Activated T-helper 1 cell treated with anti-CD3 and anti-CD28 coated beads, Interleukin-12 subunit alpha, Interleukin-12 subunit beta, Interleukin-2, Interleukin-4 antibody, amounts not matched to agents 30 ng/mL and 10 ng/mL and 1 ng/mL, durations not matched to agents 14 hours and 24 hours and 36 hours (primary cell): Measurements from ENCODE around the gene NKD1. TPM values are rescaled to one million over a fixed set of nuclear protein-coding genes. Genes with fewer than 3 reads are reported as not detected.
A peak's percentile ranks its signal among the peaks of the same experiment; 100 is the strongest.

ENCODE experiments used
- DNase-seq: peaks from one replicate; pipeline ENCODE4 v3.0.0; 2021; ENCODE audit warnings: low spot score
- H3K27ac Mint-ChIP-seq: one replicate; pipeline ENCODE4 v1.8.0; 2021; ENCODE audit warnings: mild to moderate bottlenecking, mixed read lengths
- H3K27me3 Mint-ChIP-seq: one replicate; pipeline ENCODE4 v1.8.0; 2022; ENCODE audit warnings: mild to moderate bottlenecking, moderate library complexity, mixed read lengths; ENCODE audit not compliant: insufficient read depth
- H3K36me3 Mint-ChIP-seq: one replicate; pipeline ENCODE4 v1.8.0; 2021; ENCODE audit warnings: low read depth, mixed read lengths
- H3K4me1 Mint-ChIP-seq: one replicate; pipeline ENCODE4 v1.8.0; 2021; ENCODE audit warnings: low read depth, mixed read lengths
- H3K4me3 Mint-ChIP-seq: one replicate; pipeline ENCODE4 v1.8.0; 2021; ENCODE audit warnings: mild to moderate bottlenecking, moderate library complexity, mixed read lengths
- H3K9me3 Mint-ChIP-seq: one replicate; pipeline ENCODE4 v1.8.0; 2021; ENCODE audit warnings: mixed read lengths
- intact Hi-C: fragments of 100-400 bp; cut with micrococcal nuclease; formaldehyde crosslinking; loops from one replicate; pipeline ENCODE4 v1.15.1; 2024
- total RNA-seq: library from RNA; stranded (reverse); gene quantifications from 2 replicates; pipeline ENCODE4 v1.2.3, GENCODE V29; 2022

NKD1 gene
- total RNA-seq, 1 donor from 2014 or later = 1.1 TPM

DNA sequence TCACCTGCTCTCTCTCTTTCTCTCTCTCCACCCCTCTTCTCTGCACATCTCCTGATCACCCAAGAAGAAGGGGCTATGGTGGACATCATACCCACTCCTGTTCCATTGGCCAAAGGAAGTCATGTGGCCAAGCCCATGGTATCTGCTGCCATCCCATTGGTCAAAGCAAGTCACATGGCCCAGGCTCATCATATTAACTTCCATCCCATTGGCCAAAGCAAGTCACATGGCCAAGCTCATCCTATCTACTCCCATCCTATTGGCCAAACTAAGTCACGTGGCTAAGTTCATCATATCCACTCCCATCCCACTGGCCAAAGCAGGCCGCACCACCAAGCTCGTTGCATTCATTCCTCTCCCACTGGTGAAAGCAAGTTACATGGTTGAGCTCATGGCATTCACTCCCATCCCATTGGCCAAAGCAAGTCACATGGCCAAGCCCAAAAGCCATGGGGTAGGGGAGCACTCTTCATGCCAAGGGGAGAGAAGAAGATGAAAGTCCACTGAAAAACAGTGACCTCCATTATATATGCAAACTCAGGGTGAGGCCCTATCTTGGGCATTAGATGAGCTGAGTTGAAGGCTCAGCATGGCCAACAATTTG, 103.7 kb downstream of the NKD1 start:
- Mint-ChIP-seq H3K27ac (no peak overlapping the region), H3K27me3 (no peaks in the 10 kb centered on the region), H3K4me3 (no peak overlapping the region), H3K9me3 (no peaks in the 10 kb centered on the region), H3K36me3 (no peaks in the 10 kb centered on the region), H3K4me1 (no peaks in the 10 kb centered on the region)
- no peak for DNase-seq
- intact Hi-C loops = no loop called here

GRCh38 chr16:50652836-50653425, 104.7 kb downstream of the NKD1 start:
- H3K27me3 Mint-ChIP-seq = no peaks in the 10 kb centered on the region

DNA sequence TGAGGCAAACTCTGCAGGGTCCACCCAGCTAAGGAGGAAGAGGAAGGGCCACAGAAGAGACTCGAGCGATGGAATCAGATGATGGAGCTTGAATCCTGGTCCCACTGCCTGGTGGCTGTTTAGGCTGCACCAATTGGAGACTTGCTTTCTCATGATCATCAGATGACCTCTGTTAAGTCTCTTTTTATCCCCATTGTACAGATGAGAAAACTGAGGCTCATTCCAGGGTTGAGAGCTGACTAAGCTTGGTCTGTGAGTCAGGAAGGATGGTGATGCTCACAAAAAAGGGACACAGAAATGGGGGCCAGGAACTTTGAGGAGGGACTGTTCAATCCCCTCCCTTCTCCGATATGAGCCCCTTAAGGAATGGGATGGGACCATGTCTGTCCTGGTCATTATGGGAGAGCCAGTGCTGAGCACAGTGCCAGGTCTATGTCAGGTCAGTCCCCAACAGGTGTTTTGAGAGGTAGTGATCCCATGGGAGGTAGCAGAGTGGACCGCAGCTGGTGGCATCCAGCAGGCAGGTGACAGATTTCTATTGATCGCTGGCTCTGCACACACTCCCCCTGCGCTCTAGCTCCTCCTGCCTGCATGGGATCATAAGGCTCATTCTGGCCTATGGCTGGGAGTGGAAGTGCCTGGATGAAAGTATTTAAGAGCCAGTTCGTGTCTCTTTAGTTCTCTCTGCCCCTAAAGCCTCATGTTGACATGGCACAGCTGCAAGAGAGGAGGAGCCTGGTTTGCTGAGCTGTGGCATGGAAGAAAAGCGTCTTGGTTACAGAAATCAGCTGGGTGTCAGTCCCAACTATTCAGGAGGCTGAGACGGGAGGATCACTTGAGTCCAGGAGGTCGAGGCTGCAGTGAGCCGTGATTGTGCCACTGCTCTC, 105.7 kb downstream of the NKD1 start:
- no peaks in the 10 kb centered on the region for H3K4me1 Mint-ChIP-seq
- H3K9me3 Mint-ChIP-seq = no peaks in the 10 kb centered on the region
- DNase-seq = no peak
- H3K27me3 Mint-ChIP-seq = no peaks in the 10 kb centered on the region
- intact Hi-C loops = no loop called here
- no peak overlapping the region for H3K4me3 Mint-ChIP-seq
- no peaks in the 10 kb centered on the region for H3K36me3 Mint-ChIP-seq
- H3K27ac Mint-ChIP-seq = no peak overlapping the region

More at GRCh38 chr16:50652836-50653425, 104.7 kb downstream of the NKD1 start:
- no peaks in the 10 kb centered on the region for H3K36me3 Mint-ChIP-seq
- no peak overlapping the region for H3K4me3 Mint-ChIP-seq
- H3K9me3 Mint-ChIP-seq = no peaks in the 10 kb centered on the region
- no peak overlapping the region for H3K27ac Mint-ChIP-seq
- intact Hi-C loops = no loop called here
- DNase-seq = no peak
- no peaks in the 10 kb centered on the region for H3K4me1 Mint-ChIP-seq

GRCh38 chr16:50655558-50656055, 107.4 kb downstream of the NKD1 start:
- Mint-ChIP-seq H3K4me3 (no peak overlapping the region), H3K4me1 (no peaks in the 10 kb centered on the region), H3K27ac (no peak overlapping the region), H3K27me3 (no peaks in the 10 kb centered on the region), H3K9me3 (no peaks in the 10 kb centered on the region), H3K36me3 (peaks cover 1% of the 10 kb centered on the region)
- intact Hi-C loops = no loop called here
- no peak for DNase-seq

DNA sequence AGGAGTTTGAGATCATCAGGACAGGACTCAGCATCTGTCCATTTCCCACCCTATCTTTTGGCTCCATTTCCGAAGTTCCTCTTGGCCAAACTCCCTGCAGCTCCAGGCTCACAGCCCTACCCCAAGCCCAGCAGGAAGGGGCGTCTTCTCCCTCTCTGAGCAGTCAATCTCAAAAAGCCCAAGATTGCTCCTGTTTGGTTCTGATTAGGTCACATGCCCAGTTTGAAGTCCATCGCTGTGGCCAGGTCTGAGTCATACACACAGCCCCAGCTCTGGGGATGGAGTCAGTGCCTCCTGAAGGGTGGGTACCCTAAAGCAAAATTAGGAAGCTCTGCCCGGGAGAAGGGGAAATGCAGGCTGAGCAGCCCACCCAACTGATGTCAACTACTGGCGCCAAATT, 109.0 kb downstream of the NKD1 start:
- no peaks in the 10 kb centered on the region for H3K4me1 Mint-ChIP-seq
- intact Hi-C loops = no loop called here

GRCh38 chr16:50659806-50660205, 111.6 kb downstream of the NKD1 start:
- Mint-ChIP-seq H3K4me1 (peaks cover 1% of the 10 kb centered on the region), H3K27me3 (no peaks in the 10 kb centered on the region), H3K36me3 (peaks cover 4% of the 10 kb centered on the region), H3K4me3 (no peak overlapping the region), H3K27ac (no peak overlapping the region), H3K9me3 (no peaks in the 10 kb centered on the region)
- no peak for DNase-seq
- intact Hi-C loops = no loop called here

More for the DNA sequence above, 109.0 kb downstream of the NKD1 start:
- H3K9me3 Mint-ChIP-seq = no peaks in the 10 kb centered on the region
- peaks cover 1% of the 10 kb centered on the region for H3K36me3 Mint-ChIP-seq
- H3K27ac Mint-ChIP-seq = no peak overlapping the region
- no peak for DNase-seq
- no peak overlapping the region for H3K4me3 Mint-ChIP-seq
- no peaks in the 10 kb centered on the region for H3K27me3 Mint-ChIP-seq

DNA sequence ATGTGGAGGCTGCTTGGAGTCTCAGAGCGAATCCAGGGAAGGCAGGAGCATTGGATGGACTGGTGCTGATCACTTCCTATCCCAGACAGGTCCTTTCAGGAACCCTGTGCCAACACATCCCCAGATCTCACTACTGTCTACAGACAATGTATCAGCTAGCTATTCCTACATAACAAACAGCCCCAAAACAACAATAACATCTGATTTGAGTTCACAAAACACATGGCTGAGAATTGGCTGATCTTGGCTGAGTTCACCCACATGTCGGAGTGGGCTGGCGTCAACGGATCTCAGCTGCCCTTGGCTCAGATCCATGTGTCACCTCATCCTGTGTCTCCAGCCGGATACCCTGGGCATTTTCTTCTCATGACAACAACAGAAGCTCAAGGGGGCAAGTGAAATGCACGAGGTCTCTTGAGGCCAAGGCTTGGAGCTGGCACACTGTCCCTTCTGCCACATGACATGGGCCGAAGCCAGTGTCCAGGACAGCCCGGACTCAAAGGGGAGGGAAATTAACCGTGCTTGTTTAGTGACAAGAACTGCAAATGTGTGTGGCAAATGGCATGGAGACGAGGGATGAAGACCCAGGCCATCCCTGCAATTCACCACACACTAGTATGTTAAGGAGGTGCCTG, 114.2 kb downstream of the NKD1 start:
- intact Hi-C loops = no loop called here
- H3K4me3 Mint-ChIP-seq = peak overlapping the region; percentile 51
- peaks cover 4% of the 10 kb centered on the region for H3K36me3 Mint-ChIP-seq

DNA sequence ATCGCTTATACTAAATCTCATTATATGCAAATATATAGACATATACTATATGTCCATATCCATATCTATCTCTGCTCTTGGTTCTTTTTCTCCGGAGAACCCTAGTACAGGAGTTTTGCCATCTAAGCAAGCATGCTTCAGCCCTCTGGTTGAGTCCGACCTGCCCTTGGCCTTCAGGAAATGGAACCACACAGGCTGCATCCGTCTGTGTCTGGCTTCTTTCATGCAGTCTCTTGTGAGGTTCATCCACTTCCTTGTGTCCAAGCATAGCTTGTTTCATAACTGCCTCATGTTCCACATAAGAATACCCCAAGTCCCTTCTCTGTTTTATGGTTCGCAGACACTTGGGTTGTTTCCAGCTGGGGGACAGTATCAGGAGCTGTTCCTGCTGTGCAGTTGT, 116.1 kb downstream of the NKD1 start:
- Mint-ChIP-seq H3K27ac (no peak overlapping the region), H3K36me3 (peaks cover 9% of the 10 kb centered on the region), H3K4me3 (no peak overlapping the region), H3K27me3 (no peaks in the 10 kb centered on the region), H3K9me3 (no peaks in the 10 kb centered on the region), H3K4me1 (peaks cover 42% of the 10 kb centered on the region)
- intact Hi-C loops = loop anchor here (2.0 kb wide), 1 partner anchor 337 kb away; no protein-coding TSS in a partner anchor
- no peak for DNase-seq

More for the DNA sequence above, 114.2 kb downstream of the NKD1 start:
- no peaks in the 10 kb centered on the region for H3K9me3 Mint-ChIP-seq
- H3K4me1 Mint-ChIP-seq = peaks cover 26% of the 10 kb centered on the region
- H3K27me3 Mint-ChIP-seq = no peaks in the 10 kb centered on the region
- DNase-seq = no peak
- no peak overlapping the region for H3K27ac Mint-ChIP-seq

DNA sequence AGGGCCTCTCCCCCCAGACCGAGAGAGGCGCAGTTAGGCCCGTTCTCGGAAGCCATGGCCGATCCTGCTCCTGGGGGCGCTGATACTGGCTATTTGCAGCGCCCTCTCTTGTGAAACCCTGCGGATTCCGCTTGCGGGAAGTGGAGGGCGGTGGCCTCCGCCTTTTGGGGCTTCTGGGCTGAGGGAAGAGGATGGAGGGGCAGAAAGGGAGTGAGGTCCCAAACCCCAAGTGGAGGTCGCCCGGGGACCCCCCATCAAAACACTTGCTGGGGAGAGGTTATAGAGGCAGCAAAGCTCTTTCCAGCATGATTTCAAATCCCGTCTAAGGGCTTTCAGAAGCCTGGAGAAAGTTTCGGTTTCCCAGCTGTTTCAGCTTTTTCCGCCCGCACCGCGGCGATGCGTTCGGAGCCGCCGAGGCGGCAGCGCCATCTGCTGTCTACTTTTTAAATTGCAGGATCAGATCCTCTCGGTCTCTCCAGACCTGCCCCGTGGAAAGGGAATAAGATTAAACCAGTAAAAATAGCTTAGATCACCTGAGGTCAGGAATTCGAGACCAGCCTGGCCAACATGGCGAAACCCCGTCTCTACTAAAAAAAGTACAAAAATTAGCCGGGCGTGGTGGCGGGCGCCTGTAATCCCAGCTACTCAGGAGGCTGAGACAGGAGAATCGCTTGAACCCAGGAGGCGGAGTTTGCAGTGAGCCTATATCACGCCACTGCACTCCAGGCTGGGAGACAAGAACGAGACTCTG, 117.1 kb downstream of the NKD1 start:
- peak; percentile 76 for DNase-seq
- Mint-ChIP-seq H3K27me3 (no peaks in the 10 kb centered on the region), H3K4me1 (peaks cover 43% of the 10 kb centered on the region), H3K4me3 (peak overlapping the region; percentile 66), H3K27ac (peak overlapping the region; percentile 68), H3K9me3 (no peaks in the 10 kb centered on the region), H3K36me3 (peaks cover 9% of the 10 kb centered on the region)
- intact Hi-C loops = loop anchor here (1.0 to 5.0 kb wide), 7 partner anchors 78 to 513 kb away; partner anchors contain the start of genes NKD1 and TENT4B

GRCh38 chr16:50666658-50667496, 118.7 kb downstream of the NKD1 start:
- Mint-ChIP-seq H3K4me1 (peaks cover 51% of the 10 kb centered on the region), H3K9me3 (peaks cover 6% of the 10 kb centered on the region)

More at GRCh38 chr16:50666658-50667496, 118.7 kb downstream of the NKD1 start:
- peak overlapping the region; percentile 59 for H3K4me3 Mint-ChIP-seq
- intact Hi-C loops = loop anchor here (1.0 to 5.0 kb wide), 9 partner anchors 14 to 642 kb away; partner anchors contain the start of genes CNEP1R1, SNX20 and TENT4B
- peak overlapping the region; percentile 88 for H3K27ac Mint-ChIP-seq
- DNase-seq = no peak
- no peaks in the 10 kb centered on the region for H3K27me3 Mint-ChIP-seq
- H3K36me3 Mint-ChIP-seq = peaks cover 21% of the 10 kb centered on the region
